ENCODE data around the gene ABCB8. TPM values are rescaled to one million over a fixed set of nuclear protein-coding genes. Genes with fewer than 3 reads are reported as not detected.

Gene ABCB8
- total RNA-seq, 1 experiment from 2014 or later = 32.7 TPM

DNA sequence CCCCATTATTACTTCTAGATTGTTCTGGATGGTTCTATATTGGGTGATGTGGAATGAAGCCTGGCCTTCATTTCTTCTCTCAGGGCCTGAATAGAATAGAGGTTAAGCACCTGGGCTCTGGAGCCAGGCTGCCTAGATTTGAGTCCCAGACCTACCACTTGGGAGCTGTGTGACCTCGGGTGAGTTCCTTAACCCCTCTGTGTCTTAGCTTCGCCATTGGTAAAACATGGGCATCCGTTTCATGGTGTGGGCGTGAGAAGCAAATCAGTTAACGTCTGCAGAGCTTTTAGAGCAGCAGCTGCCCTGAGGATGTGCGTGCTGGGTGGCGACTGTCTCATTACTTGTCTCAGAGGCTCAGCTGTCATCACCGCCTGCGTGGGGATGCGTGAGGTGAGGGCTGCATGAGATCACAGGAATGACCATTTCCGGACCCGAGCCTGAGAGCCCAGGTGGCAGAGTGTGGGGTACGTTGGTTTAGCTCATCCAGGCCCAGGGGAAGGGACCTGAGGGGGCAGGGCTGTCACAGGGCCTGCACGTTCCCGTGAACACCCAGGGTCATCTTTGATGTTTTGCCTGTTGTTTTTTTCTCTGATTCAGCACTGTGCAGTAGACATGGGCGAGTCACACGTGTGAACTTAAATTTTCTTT is 67.7 kb downstream of the ABCB8 start:
- no peak for DNase-seq (ENCODE audit: extremely low read depth, low read depth)

Other genes starting within 250 kb of the ABCB8 start
- not detected in 2 replicates for gene TMEM176B, start 228.1 kb upstream of the ABCB8 start, total RNA-seq (2014; rRNA removed; shearing (Covaris generic))
- gene TMEM176A, start 227.7 kb upstream of the ABCB8 start, total RNA-seq (2014; rRNA removed; shearing (Covaris generic)) = 0.10 TPM in 1 of 2 replicates, not detected in the other
- gene AOC1, start 175.9 kb upstream of the ABCB8 start, total RNA-seq (2014; rRNA removed; shearing (Covaris generic)) = not detected in 2 replicates
- 0.27 and 0.58 TPM in 2 replicates for gene KCNH2, start 50.1 kb upstream of the ABCB8 start, total RNA-seq (2014; rRNA removed; shearing (Covaris generic))
- 0.30 and 0.46 TPM in 2 replicates for gene NOS3, start 37.4 kb upstream of the ABCB8 start, total RNA-seq (2014; rRNA removed; shearing (Covaris generic))
- gene ATG9B, start 4.0 kb upstream of the ABCB8 start, total RNA-seq (2014; rRNA removed; shearing (Covaris generic)) = 0.25 TPM in 1 of 2 replicates, not detected in the other
- gene ASIC3, start 20.1 kb downstream of the ABCB8 start, total RNA-seq (2014; rRNA removed; shearing (Covaris generic)) = 1.1 and 2.0 TPM in 2 replicates
- gene CDK5, start 29.4 kb downstream of the ABCB8 start, total RNA-seq (2014; rRNA removed; shearing (Covaris generic)) = 10.8 and 13.1 TPM in 2 replicates
- 199 and 223 TPM in 2 replicates for gene SLC4A2, start 31.1 kb downstream of the ABCB8 start, total RNA-seq (2014; rRNA removed; shearing (Covaris generic))
- 63.4 and 77.1 TPM in 2 replicates for gene FASTK, start 52.4 kb downstream of the ABCB8 start, total RNA-seq (2014; rRNA removed; shearing (Covaris generic))
- 35.2 and 46.6 TPM in 2 replicates for gene TMUB1, start 55.0 kb downstream of the ABCB8 start, total RNA-seq (2014; rRNA removed; shearing (Covaris generic))
- 39.6 and 43.2 TPM in 2 replicates for gene AGAP3, start 58.0 kb downstream of the ABCB8 start, total RNA-seq (2014; rRNA removed; shearing (Covaris generic))
- not detected in 2 replicates for gene GBX1, start 139.2 kb downstream of the ABCB8 start, total RNA-seq (2014; rRNA removed; shearing (Covaris generic))
- not detected in 2 replicates for gene ASB10, start 158.8 kb downstream of the ABCB8 start, total RNA-seq (2014; rRNA removed; shearing (Covaris generic))
- gene H2BK1, start 182.0 kb downstream of the ABCB8 start, total RNA-seq (2014; rRNA removed; shearing (Covaris generic)) = not detected in 2 replicates
- gene ABCF2, start 198.8 kb downstream of the ABCB8 start, total RNA-seq (2014; rRNA removed; shearing (Covaris generic)) = 70.0 and 73.6 TPM in 2 replicates
- 33.3 and 33.7 TPM in 2 replicates for gene CHPF2, start 204.0 kb downstream of the ABCB8 start, total RNA-seq (2014; rRNA removed; shearing (Covaris generic))
- gene SMARCD3, start 220.2 kb downstream of the ABCB8 start, total RNA-seq (2014; rRNA removed; shearing (Covaris generic)) = 39.0 and 43.5 TPM in 2 replicates